ENCODE measurements around the gene ARHGEF7.

DNA sequence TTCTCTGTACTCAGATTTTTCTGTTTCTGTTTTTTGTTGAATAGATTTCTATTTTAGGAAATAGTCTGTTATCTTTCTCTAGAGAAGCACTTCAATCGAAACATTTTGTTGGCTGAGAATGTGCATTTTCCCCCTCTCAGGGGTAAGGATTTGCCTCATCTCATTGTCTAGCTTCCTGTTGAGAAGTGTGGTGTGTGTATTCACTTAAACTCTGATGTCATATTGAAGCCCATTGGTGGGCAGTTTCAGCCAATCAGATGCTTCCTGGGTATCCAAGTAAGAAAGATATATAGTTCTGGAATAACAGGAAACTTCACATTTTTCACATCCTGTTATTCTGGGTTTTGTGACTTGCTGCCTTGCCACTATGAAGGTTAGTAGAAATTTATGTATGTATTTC is 87.6 kb downstream of the ARHGEF7 start:
- TF ChIP-seq, protein P1, sequence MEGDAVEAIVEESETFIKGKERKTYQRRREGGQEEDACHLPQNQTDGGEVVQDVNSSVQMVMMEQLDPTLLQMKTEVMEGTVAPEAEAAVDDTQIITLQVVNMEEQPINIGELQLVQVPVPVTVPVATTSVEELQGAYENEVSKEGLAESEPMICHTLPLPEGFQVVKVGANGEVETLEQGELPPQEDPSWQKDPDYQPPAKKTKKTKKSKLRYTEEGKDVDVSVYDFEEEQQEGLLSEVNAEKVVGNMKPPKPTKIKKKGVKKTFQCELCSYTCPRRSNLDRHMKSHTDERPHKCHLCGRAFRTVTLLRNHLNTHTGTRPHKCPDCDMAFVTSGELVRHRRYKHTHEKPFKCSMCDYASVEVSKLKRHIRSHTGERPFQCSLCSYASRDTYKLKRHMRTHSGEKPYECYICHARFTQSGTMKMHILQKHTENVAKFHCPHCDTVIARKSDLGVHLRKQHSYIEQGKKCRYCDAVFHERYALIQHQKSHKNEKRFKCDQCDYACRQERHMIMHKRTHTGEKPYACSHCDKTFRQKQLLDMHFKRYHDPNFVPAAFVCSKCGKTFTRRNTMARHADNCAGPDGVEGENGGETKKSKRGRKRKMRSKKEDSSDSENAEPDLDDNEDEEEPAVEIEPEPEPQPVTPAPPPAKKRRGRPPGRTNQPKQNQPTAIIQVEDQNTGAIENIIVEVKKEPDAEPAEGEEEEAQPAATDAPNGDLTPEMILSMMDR (IDR thresholded peaks at IDR 0.05) = no peak
- TF ChIP-seq POLR2A (IDR thresholded peaks at IDR 0.05) = no peak
